Keratinocyte (primary cell): ENCODE measurements around the gene UBC. TPM values are rescaled to one million over a fixed set of nuclear protein-coding genes. Genes with fewer than 3 reads are reported as not detected.
"Not testable (repeated sequence)": the region's sequence is repeated elsewhere in the genome, so short reads cannot be mapped to it uniquely, and the experiment has no call there.

Source experiments
- DNase-seq: peaks from one replicate; pipeline ENCODE4 v3.0.0-alpha.2; 2011; ENCODE audit warnings: low read depth, missing footprints, low spot score
- FAIRE-seq: peaks from 2 replicates; lab custom pipeline; 2011; peaks lifted over from hg19 to GRCh38; lab: Jason Lieb, UNC
- H2AFZ ChIP-seq: 2 replicates; pipeline ENCODE4 v1.6.0; 2012; ENCODE audit warnings: low read length, control low read depth, inconsistent platforms; ENCODE audit not compliant: control insufficient read depth
- H3K27ac ChIP-seq: 2 replicates; pipeline ENCODE4 v1.5.1; 2011; ENCODE audit warnings: low read length; ENCODE audit not compliant: control insufficient read depth, insufficient read depth
- H3K27me3 ChIP-seq: 3 replicates; pipeline ENCODE4 v1.6.0; 2011; ENCODE audit warnings: low read length; ENCODE audit not compliant: control insufficient read depth, insufficient read depth; ENCODE audit errors: extremely low read depth
- H3K36me3 ChIP-seq, 2 experiments: 2 replicates in 1 of 2; 3 replicates in 1 of 2; pipeline ENCODE4 v1.5.1; 2011; ENCODE audit warnings: low read length in 2 of 2, mild to moderate bottlenecking in 1 of 2; ENCODE audit not compliant: control insufficient read depth in 2 of 2, insufficient read depth in 2 of 2; ENCODE audit errors: extremely low read depth in 1 of 2
- H3K4me1 ChIP-seq: 3 replicates; pipeline ENCODE4 v1.5.1; 2011; ENCODE audit warnings: low read length; ENCODE audit not compliant: control insufficient read depth, insufficient read depth; ENCODE audit errors: extremely low read depth
- H3K4me2 ChIP-seq: 3 replicates; pipeline ENCODE4 v1.6.0; 2011; ENCODE audit warnings: low read depth, low read length; ENCODE audit not compliant: control insufficient read depth, insufficient read depth; ENCODE audit errors: extremely low read depth
- H3K4me3 ChIP-seq, 3 experiments: fragments of 200-600 bp in 1 of 3; sonication (generic) in 1 of 3; 2 replicates in 2 of 3; 3 replicates in 1 of 3; pipeline ENCODE4 v1.5.1; 2011 to 2016; ENCODE audit warnings: low read length in 3 of 3, mild to moderate bottlenecking in 3 of 3, control low read depth in 2 of 3, inconsistent platforms in 1 of 3, low read depth in 1 of 3, mixed read lengths in 1 of 3, mixed run types in 1 of 3, moderate library complexity in 1 of 3; ENCODE audit not compliant: control insufficient read depth in 2 of 3, insufficient read depth in 2 of 3; ENCODE audit errors: extremely low read depth in 1 of 3
- H3K79me2 ChIP-seq: 2 replicates; pipeline ENCODE4 v1.6.0; 2012; ENCODE audit warnings: low read length; ENCODE audit not compliant: control insufficient read depth, insufficient read depth
- H3K9ac ChIP-seq: 3 replicates; pipeline ENCODE4 v1.6.0; 2011; ENCODE audit warnings: low read length; ENCODE audit not compliant: control insufficient read depth, insufficient read depth; ENCODE audit errors: extremely low read depth
- H3K9me1 ChIP-seq: 3 replicates; pipeline ENCODE4 v1.6.0; 2011; ENCODE audit warnings: low read length; ENCODE audit not compliant: control insufficient read depth, insufficient read depth; ENCODE audit errors: extremely low read depth
- H3K9me3 ChIP-seq: 2 replicates; pipeline ENCODE4 v1.5.1; 2012; ENCODE audit warnings: low read depth, low read length; ENCODE audit not compliant: control insufficient read depth
- H4K20me1 ChIP-seq: 3 replicates; pipeline ENCODE4 v1.6.0; 2011; ENCODE audit warnings: low read length; ENCODE audit not compliant: control insufficient read depth, insufficient read depth; ENCODE audit errors: extremely low read depth
- EZH2 ChIP-seq: IDR thresholded peaks from one replicate; pipeline ENCODE4 v1.6.1; 2012; ENCODE audit warnings: inconsistent platforms, mild to moderate bottlenecking, low read length, moderate library complexity
- dilution Hi-C: fragments of 300-500 bp; cut with MboI; formaldehyde crosslinking; loops from one replicate; pipeline ENCODE4 v1.7.0; 2020; ENCODE audit warnings: low sequenced_read_pairs; ENCODE audit not compliant: extremely low pct_ligation_motif_present
- polyA plus RNA-seq, 5 experiments: library from polyadenylated mRNA; depleted of rRNA in 3 of 5; stranded (reverse) in 3 of 5; stranded (forward) in 1 of 5; unstranded in 1 of 5; fragments of >200 nt; gene quantifications; 1 replicate in 1 of 5; 2 replicates in 3 of 5; 3 replicates in 1 of 5; pipeline versions ENCODE4 v1.2.1 to v1.2.3, GENCODE V29; 2011 to 2012; ENCODE audit warnings: missing spikeins in 2 of 5, low read depth in 1 of 5, low replicate concordance in 1 of 5
- TF ChIP-seq, protein P1 (sequence below), 3 experiments: IDR thresholded peaks in 1 of 3; conservative IDR thresholded peaks in 1 of 3; optimal IDR thresholded peaks in 1 of 3; 2 replicates in 2 of 3; 3 replicates in 1 of 3; pipeline versions ENCODE3 to v1.5.1; 2011; ENCODE audit warnings: low read length in 3 of 3, mild to moderate bottlenecking in 3 of 3, moderate library complexity in 2 of 3, control low read depth in 1 of 3, inconsistent platforms in 1 of 3; ENCODE audit not compliant: insufficient read depth in 2 of 3; ENCODE audit errors: extremely low read depth in 1 of 3

The UBC gene
- polyA plus RNA-seq, 1 donor (not counting 4 experiments of a cell fraction or from before 2014, with no cell fraction given) = 2,363 TPM

DNA sequence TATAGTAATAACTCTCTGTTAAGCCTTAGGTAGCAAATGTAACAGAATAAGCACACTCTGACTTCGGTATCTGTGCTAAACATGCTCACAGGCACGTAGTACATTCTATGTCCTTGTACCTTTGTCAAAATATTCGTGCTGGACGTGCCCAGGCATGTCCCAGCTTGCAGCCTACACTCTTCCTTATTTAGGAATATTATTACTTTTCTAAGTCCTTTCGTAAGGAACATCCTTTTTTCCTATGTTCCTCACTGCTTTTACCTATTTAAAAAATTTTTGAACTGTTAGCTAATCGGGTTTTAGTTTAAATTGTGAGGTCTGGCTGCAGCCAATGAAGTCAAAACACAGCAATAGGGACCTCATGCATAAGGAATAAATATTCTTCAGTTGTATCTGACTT, 24.1 kb upstream of the UBC start:
- dilution Hi-C loops = no loop called here

DNA sequence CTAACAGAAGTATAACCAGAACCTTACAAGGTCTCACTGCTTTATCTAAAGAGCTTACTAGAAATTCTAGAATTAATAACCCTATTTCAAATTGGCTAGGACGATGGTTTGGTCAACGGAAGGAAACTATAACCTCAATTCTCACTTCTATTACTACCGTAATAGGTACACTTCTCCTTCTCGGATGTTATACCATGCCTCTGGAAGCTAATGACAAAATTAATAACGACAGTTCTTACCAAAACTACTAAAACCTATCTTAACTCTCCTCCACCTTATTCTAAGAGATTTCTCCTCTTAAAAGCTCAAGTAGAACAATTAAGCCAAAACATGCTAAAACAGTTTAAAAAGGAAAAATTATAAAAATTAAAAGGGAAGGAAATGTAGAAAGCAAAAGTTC, 23.7 kb upstream of the UBC start:
- peak overlapping the region in 2 of 3 experiments; percentile 74 to 81 for H3K4me3 ChIP-seq
- DNase-seq (no peak), FAIRE-seq (no peak)
- TF ChIP-seq EZH2 = no peak
- TF ChIP-seq, protein P1, sequence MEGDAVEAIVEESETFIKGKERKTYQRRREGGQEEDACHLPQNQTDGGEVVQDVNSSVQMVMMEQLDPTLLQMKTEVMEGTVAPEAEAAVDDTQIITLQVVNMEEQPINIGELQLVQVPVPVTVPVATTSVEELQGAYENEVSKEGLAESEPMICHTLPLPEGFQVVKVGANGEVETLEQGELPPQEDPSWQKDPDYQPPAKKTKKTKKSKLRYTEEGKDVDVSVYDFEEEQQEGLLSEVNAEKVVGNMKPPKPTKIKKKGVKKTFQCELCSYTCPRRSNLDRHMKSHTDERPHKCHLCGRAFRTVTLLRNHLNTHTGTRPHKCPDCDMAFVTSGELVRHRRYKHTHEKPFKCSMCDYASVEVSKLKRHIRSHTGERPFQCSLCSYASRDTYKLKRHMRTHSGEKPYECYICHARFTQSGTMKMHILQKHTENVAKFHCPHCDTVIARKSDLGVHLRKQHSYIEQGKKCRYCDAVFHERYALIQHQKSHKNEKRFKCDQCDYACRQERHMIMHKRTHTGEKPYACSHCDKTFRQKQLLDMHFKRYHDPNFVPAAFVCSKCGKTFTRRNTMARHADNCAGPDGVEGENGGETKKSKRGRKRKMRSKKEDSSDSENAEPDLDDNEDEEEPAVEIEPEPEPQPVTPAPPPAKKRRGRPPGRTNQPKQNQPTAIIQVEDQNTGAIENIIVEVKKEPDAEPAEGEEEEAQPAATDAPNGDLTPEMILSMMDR (optimal IDR thresholded peaks at IDR 0.05 in 1 of 3, IDR thresholded peaks at IDR 0.05 in 1 of 3, conservative IDR thresholded peaks at IDR 0.05 in 1 of 3; ENCODE audit: extremely low read depth in 1 of 3, insufficient read depth in 2 of 3, low read length in 3 of 3) = no peak
- H3K9me3 ChIP-seq = no peaks in the 10 kb centered on the region
- H4K20me1 ChIP-seq = no peaks in the 10 kb centered on the region
- no peaks in the 10 kb centered on the region for H3K9me1 ChIP-seq
- H3K9ac ChIP-seq = peak overlapping the region; percentile 87
- dilution Hi-C loops = no loop called here
- peak overlapping the region; percentile 96 for H3K27ac ChIP-seq
- H3K4me2 ChIP-seq = peak overlapping the region; percentile 87
- H3K4me1 ChIP-seq = peaks cover 26% of the 10 kb centered on the region
- H2AFZ ChIP-seq = peak overlapping the region; percentile 42
- no peaks in the 10 kb centered on the region for H3K79me2 ChIP-seq
- H3K36me3 ChIP-seq = no peaks in the 10 kb centered on the region
- no peaks in the 10 kb centered on the region for H3K27me3 ChIP-seq

More for the DNA sequence above, 24.1 kb upstream of the UBC start:
- Histone ChIP-seq H3K36me3 (no peaks in the 10 kb centered on the region), H3K27ac (peak overlapping the region; percentile 96), H4K20me1 (no peaks in the 10 kb centered on the region), H3K27me3 (no peaks in the 10 kb centered on the region), H3K4me2 (peak overlapping the region; percentile 87), H3K79me2 (no peaks in the 10 kb centered on the region), H3K9me1 (no peaks in the 10 kb centered on the region), H3K9me3 (no peaks in the 10 kb centered on the region), H3K4me1 (peaks cover 26% of the 10 kb centered on the region), H3K4me3 (peak overlapping the region; percentile 30 to 81 (median 74)), H3K9ac (peak overlapping the region; percentile 87), H2AFZ (no peak overlapping the region)
- peak; percentile 52 for FAIRE-seq
- no peak for TF ChIP-seq EZH2
- TF ChIP-seq, protein P1 (optimal IDR thresholded peaks at IDR 0.05 in 1 of 3, IDR thresholded peaks at IDR 0.05 in 1 of 3, conservative IDR thresholded peaks at IDR 0.05 in 1 of 3; ENCODE audit: extremely low read depth in 1 of 3, insufficient read depth in 2 of 3, low read length in 3 of 3) = no peak
- no peak for DNase-seq

DNA sequence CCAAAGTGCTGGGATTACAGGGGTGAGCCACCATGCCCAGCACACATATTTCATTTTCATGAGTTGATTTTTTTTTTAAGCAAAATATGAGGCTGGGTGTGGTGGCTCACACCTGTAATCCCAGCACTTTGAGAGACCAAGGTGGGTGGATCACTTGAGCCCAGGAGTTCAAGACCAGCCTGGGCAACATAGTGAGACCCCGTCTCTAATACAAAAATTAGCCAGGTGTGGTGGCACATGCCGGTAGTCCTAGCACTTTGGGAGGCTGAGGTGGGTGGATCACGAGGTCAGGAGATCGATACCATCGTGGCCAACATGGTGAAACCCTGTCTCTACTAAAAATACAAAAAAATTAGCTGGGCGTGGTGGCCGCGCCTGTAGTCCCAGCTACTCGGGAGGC, 17.1 kb upstream of the UBC start:
- H3K27ac ChIP-seq, H3K36me3 ChIP-seq, H3K9me1 ChIP-seq, H2AFZ ChIP-seq, H3K27me3 ChIP-seq, H3K9ac ChIP-seq, DNase-seq, H4K20me1 ChIP-seq, H3K4me3 ChIP-seq, H3K9me3 ChIP-seq, FAIRE-seq, H3K79me2 ChIP-seq, dilution Hi-C loops, H3K4me2 ChIP-seq: not testable (repeated sequence)
- peaks cover 16% of the 10 kb centered on the region for H3K4me1 ChIP-seq
